Esophagus squamous epithelium (tissue), 5 donors: ENCODE measurements around the gene CACNA2D3. TPM values are rescaled to one million over a fixed set of nuclear protein-coding genes. Genes with fewer than 3 reads are reported as not detected.

Experiments used
- DNase-seq: peaks from one replicate; lab custom pipeline; 2025; lab: John Stamatoyannopoulos, UW
- H3K27ac ChIP-seq, 4 donors: fragments of 200-600 bp; sonication (generic); one replicate each; pipeline ENCODE4 v1.5.1; 2016 to 2019; ENCODE audit warnings: mild to moderate bottlenecking in 1 of 4
- H3K27me3 ChIP-seq, 4 donors: fragments of 200-600 bp; sonication (generic); 1 replicate in 3 of 4; 2 replicates in 1 of 4; pipeline versions ENCODE4 v1.5.1 to v1.6.0; 2017 to 2021; ENCODE audit warnings: antibody characterized with exemption in 1 of 4
- H3K36me3 ChIP-seq, 3 donors: fragments of 200-600 bp; sonication (generic); one replicate each; pipeline ENCODE4 v1.5.1; 2016 to 2019
- H3K4me1 ChIP-seq, 3 donors: fragments of 200-600 bp; sonication (generic); one replicate each; pipeline ENCODE4 v1.5.1; 2017 to 2019
- H3K4me3 ChIP-seq, 4 donors: fragments of 200-600 bp; sonication (generic); 1 replicate in 3 of 4; 2 replicates in 1 of 4; pipeline ENCODE4 v1.5.1; 2016 to 2019; ENCODE audit warnings: mild to moderate bottlenecking in 2 of 4, moderate library complexity in 1 of 4
- H3K9me3 ChIP-seq, 3 donors: fragments of 200-600 bp; sonication (generic); one replicate each; pipeline ENCODE4 v1.5.1; 2016 to 2019
- POLR2A ChIP-seq, 4 donors: fragments of 450-650 bp; IDR thresholded peaks; one replicate each; pipeline ENCODE4 v1.6.1; 2017; ENCODE audit warnings: antibody characterized with exemption in 4 of 4, mild to moderate bottlenecking in 4 of 4, moderate library complexity in 3 of 4
- whole genome bisulfite sequencing, 2 donors: methylation state at CpG; one replicate each; pipeline ENCODE4 v1.1.5; 2018; 5-methylcytosine and 5-hydroxymethylcytosine counted together
- intact Hi-C: fragments of 100-400 bp; cut with DNase I; formaldehyde crosslinking; loops from one replicate; pipeline ENCODE4 v1.15.0; 2022
- total RNA-seq, 4 donors: library from RNA; depleted of rRNA; stranded (reverse); fragments of >200 nt; gene quantifications; one replicate each; pipeline ENCODE4 v1.1.0, GENCODE V29; 2016
- TF ChIP-seq, protein P1 (sequence below), 6 experiments: fragments of 450-650 bp in 4 of 6; fragments of 200-600 bp in 2 of 6; sonication (generic) in 2 of 6; IDR thresholded peaks; one replicate each; pipeline ENCODE4 v1.5.1; 2016 to 2019; ENCODE audit warnings: antibody characterized with exemption in 6 of 6, mild to moderate bottlenecking in 4 of 6, moderate library complexity in 4 of 6
- donor health status: DM: yes; HTN: yes; CAD: no.

Gene CACNA2D3
- total RNA-seq, 4 donors from 2014 or later, result 1.2 to 7.1 (median 5.1) TPM

DNA sequence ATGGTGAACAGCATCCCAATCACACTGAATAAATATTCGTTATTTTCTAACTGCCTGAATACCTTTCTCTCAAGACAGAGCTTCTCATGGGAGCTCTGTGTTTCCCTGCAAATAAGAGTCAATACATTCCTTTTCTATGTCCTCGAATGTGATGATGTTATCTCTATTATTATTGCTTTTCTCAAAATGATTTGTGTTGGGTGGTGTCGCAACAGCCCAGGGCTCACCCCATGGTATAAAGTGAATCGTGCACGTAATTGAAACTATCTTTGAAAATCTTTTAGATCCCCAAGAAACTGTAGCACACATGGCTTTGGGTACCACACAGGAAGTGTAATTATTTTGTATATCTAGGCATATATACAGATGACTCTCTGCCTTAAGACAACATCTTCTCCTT is 996.1 kb downstream of the CACNA2D3 start:
- 77 to 84% methylated on average over 5 of the region's 5 CpGs for WGBS, 2 donors
- no peaks in the 10 kb centered on the region for H3K4me1 ChIP-seq
- TF ChIP-seq, protein P1, sequence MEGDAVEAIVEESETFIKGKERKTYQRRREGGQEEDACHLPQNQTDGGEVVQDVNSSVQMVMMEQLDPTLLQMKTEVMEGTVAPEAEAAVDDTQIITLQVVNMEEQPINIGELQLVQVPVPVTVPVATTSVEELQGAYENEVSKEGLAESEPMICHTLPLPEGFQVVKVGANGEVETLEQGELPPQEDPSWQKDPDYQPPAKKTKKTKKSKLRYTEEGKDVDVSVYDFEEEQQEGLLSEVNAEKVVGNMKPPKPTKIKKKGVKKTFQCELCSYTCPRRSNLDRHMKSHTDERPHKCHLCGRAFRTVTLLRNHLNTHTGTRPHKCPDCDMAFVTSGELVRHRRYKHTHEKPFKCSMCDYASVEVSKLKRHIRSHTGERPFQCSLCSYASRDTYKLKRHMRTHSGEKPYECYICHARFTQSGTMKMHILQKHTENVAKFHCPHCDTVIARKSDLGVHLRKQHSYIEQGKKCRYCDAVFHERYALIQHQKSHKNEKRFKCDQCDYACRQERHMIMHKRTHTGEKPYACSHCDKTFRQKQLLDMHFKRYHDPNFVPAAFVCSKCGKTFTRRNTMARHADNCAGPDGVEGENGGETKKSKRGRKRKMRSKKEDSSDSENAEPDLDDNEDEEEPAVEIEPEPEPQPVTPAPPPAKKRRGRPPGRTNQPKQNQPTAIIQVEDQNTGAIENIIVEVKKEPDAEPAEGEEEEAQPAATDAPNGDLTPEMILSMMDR (IDR thresholded peaks at IDR 0.05), result no peak
- TF ChIP-seq POLR2A (IDR thresholded peaks at IDR 0.05), result no peak
- H3K27ac ChIP-seq, result no peak overlapping the region
- H3K36me3 ChIP-seq, result no peaks in the 10 kb centered on the region
- intact Hi-C loops, result no loop called here
- H3K27me3 ChIP-seq, result no peaks in the 10 kb centered on the region
- DNase-seq, result no peak
- H3K9me3 ChIP-seq, result no peaks in the 10 kb centered on the region
- no peak overlapping the region for H3K4me3 ChIP-seq

DNA sequence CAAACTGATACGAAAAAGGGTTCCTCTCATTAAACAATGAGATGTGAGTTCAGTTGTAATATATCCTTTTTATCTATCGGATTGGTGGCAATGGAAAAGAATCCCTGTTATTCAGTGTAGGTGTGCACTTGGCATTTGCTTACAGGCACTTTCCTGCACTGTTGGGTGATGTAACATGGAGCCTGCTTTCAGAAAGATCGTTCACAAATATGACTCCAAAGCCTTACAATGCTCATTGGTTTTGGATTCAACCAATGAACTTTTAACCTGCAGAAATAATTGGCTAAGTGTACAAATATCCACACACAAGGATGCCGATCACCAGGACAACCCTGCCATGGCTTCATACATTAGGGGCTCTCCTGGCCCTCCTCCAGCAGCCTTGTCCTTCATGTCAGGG is 996.9 kb downstream of the CACNA2D3 start:
- no peak for DNase-seq
- WGBS, 2 donors, result 77 to 83% methylated on average over 4 of the region's 4 CpGs
- Histone ChIP-seq H3K36me3 (no peaks in the 10 kb centered on the region), H3K4me1 (no peaks in the 10 kb centered on the region), H3K27me3 (no peaks in the 10 kb centered on the region), H3K4me3 (no peak overlapping the region), H3K27ac (no peak overlapping the region), H3K9me3 (no peaks in the 10 kb centered on the region)
- intact Hi-C loops, result no loop called here
- TF ChIP-seq, protein P1 (IDR thresholded peaks at IDR 0.05), result no peak
- no peak for TF ChIP-seq POLR2A (IDR thresholded peaks at IDR 0.05)

DNA sequence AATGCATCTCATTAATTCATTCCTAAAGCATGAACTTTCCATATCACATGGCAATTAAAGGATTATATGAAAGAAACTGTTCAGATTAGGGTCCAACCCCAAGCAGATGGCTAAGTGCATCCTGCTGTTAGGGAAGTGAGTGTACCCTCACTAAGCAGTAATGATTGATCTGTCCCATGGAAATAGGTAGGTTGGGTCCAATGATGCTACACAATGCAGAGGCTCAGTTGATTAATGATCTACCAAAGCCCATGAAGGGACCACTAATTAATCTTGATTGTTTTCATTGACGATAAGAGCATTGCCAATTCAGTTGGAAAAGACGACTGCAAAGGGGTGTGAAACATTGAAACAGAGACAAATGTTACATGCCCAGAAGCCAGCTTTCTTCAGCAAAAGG is 1000.0 kb downstream of the CACNA2D3 start:
- Histone ChIP-seq H3K4me1 (no peaks in the 10 kb centered on the region), H3K4me3 (no peak overlapping the region), H3K27ac (no peak overlapping the region), H3K9me3 (no peaks in the 10 kb centered on the region), H3K36me3 (no peaks in the 10 kb centered on the region), H3K27me3 (peaks cover 0 to 14% (median 0%) of the 10 kb centered on the region in 4 donors)
- no peak for TF ChIP-seq POLR2A (IDR thresholded peaks at IDR 0.05)
- TF ChIP-seq, protein P1 (IDR thresholded peaks at IDR 0.05), result no peak
- 54 to 64% methylated on average over 2 of the region's 2 CpGs for WGBS, 2 donors
- DNase-seq, result no peak
- intact Hi-C loops, result no loop called here

Other genes starting within 250 kb of the CACNA2D3 start
- 10 to 100 TPM; 10.7 to 19.3 (median 15.8) TPM for gene ACTR8, start 240.4 kb upstream of the CACNA2D3 start, total RNA-seq
- 10 to 100 TPM; 16.4 to 36.2 (median 27.2) TPM for gene SELENOK, start 230.7 kb upstream of the CACNA2D3 start, total RNA-seq